ENCODE data around the gene DDRGK1.
"Not testable (repeated sequence)": the region's sequence is repeated elsewhere in the genome, so short reads cannot be mapped to it uniquely, and the experiment has no call there.

Gene DDRGK1

GRCh38 chr20:3163099-3164042 lies 41.1 kb downstream of the DDRGK1 start:
- DNase-seq: no peak

- DNase-seq: no peak
Observed at GRCh38 chr20:3162080-3162611, 42.3 kb downstream of the DDRGK1 start.

- no peak for DNase-seq
Observed at GRCh38 chr20:3161316-3162079, 43.0 kb downstream of the DDRGK1 start.

- no peak for DNase-seq
Observed at GRCh38 chr20:3160418-3160817, 44.1 kb downstream of the DDRGK1 start.

GRCh38 chr20:3158968-3159431 lies 45.5 kb downstream of the DDRGK1 start:
- no peak for DNase-seq

- DNase-seq: no peak
Observed at GRCh38 chr20:3157817-3158216, 46.7 kb downstream of the DDRGK1 start.

GRCh38 chr20:3156811-3157619 lies 47.5 kb downstream of the DDRGK1 start:
- DNase-seq: no peak

GRCh38 chr20:3152057-3152644 lies 52.3 kb downstream of the DDRGK1 start:
- not testable (repeated sequence) for DNase-seq

- no peak for DNase-seq
Observed at GRCh38 chr20:3150908-3151307, 53.6 kb downstream of the DDRGK1 start.

GRCh38 chr20:3146732-3147341 lies 57.6 kb downstream of the DDRGK1 start:
- DNase-seq: no peak

- no peak for DNase-seq
Observed at GRCh38 chr20:3141757-3142156, 62.7 kb downstream of the DDRGK1 start.

All from T-helper 9 cell (primary cell).